GM19468 (cell line): ENCODE data around the gene PIF1.

Experiments
- ATAC-seq: cut with Tn5 transposase; IDR thresholded peaks from one replicate; pipeline ENCODE4 v1.9.1; 2021; ENCODE audit warnings: mild to moderate bottlenecking, moderate library complexity, moderate number of reproducible peaks; ENCODE audit not compliant: unreplicated experiment; ENCODE audit errors: extremely low read depth

PIF1 gene

GRCh38 chr15:64825431-64826294 lies at the start of gene PIF1:
PIF1 (minus strand) TSS chr15:64825647; CDS start chr15:64824335, 1,312 bp downstream.
- ATAC-seq, result peak; percentile 80

GRCh38 chr15:64870353-64870752 lies 44.9 kb upstream of the PIF1 start:
- ATAC-seq, result no peak

GRCh38 chr15:64869501-64869900 lies 44.1 kb upstream of the PIF1 start:
- ATAC-seq, result no peak

GRCh38 chr15:64865998-64866520 lies 40.6 kb upstream of the PIF1 start:
- ATAC-seq, result no peak

- no peak for ATAC-seq
Measured at GRCh38 chr15:64865126-64865997, 39.9 kb upstream of the PIF1 start.

GRCh38 chr15:64864068-64864467 lies 38.6 kb upstream of the PIF1 start:
- no peak for ATAC-seq

- no peak for ATAC-seq
Measured at GRCh38 chr15:64862408-64862807, 37.0 kb upstream of the PIF1 start.

- no peak for ATAC-seq
Measured at GRCh38 chr15:64861960-64862359, 36.5 kb upstream of the PIF1 start.

- ATAC-seq, result no peak
Measured at GRCh38 chr15:64861331-64861730, 35.9 kb upstream of the PIF1 start.

GRCh38 chr15:64859226-64859625 lies 33.8 kb upstream of the PIF1 start:
- ATAC-seq, result no peak

GRCh38 chr15:64858021-64858575 lies 32.7 kb upstream of the PIF1 start:
- ATAC-seq, result no peak

GRCh38 chr15:64857421-64857820 lies 32.0 kb upstream of the PIF1 start:
- no peak for ATAC-seq

GRCh38 chr15:64856429-64857145 lies 31.1 kb upstream of the PIF1 start:
- ATAC-seq, result no peak

GRCh38 chr15:64855205-64855975 lies 29.9 kb upstream of the PIF1 start:
- no peak for ATAC-seq

- ATAC-seq, result no peak
Measured at GRCh38 chr15:64854526-64854925, 29.1 kb upstream of the PIF1 start.

- ATAC-seq, result no peak
Measured at GRCh38 chr15:64854041-64854440, 28.6 kb upstream of the PIF1 start.

GRCh38 chr15:64851503-64851840 lies 26.0 kb upstream of the PIF1 start:
- no peak for ATAC-seq

- ATAC-seq, result no peak
Measured at GRCh38 chr15:64850778-64851502, 25.5 kb upstream of the PIF1 start.
